K562 (cell line): ENCODE data around the gene CPED1. TPM values are rescaled to one million over a fixed set of nuclear protein-coding genes. Genes with fewer than 3 reads are reported as not detected.

Experiments used
- ATAC-seq: fragments of 200-7000 bp; cut with Tn5 transposase; 3 replicates; pipeline ENCODE4 v1.9.1; 2020; ENCODE audit warnings: moderate library complexity
- BruUV-seq: library from RNA; stranded (reverse); fragments of 400-500 nt; replicated peaks from 2 replicates; lab custom pipeline; 2021; lab: Mats Ljungman, UMichigan
- CTCF ChIA-PET: fragments of 300-600 bp; formaldehyde crosslinking; extraction: SDS; loops from one replicate; lab custom pipeline; 2021; ENCODE audit warnings: low intra/inter-chr PET ratio; lab: Yijun Ruan, JAX
- POLR2A ChIA-PET: fragments of 300-600, 350-650 bp; sonication (Branson Sonifier 250); formaldehyde crosslinking; extraction: SDS; loops from one replicate; lab custom pipeline; 2021; ENCODE audit warnings: antibody characterized with exemption, inconsistent platforms; lab: Yijun Ruan, JAX
- DNase-seq, 4 experiments: peaks; one replicate each; pipeline versions ENCODE4 v3.0.0 to v3.0.0-alpha.2; 2011 to 2018; ENCODE audit warnings: low spot score in 3 of 4, mixed read lengths in 3 of 4; ENCODE audit errors: extremely low read depth in 1 of 4
- FAIRE-seq: peaks from 2 replicates; lab custom pipeline; 2011; peaks lifted over from hg19 to GRCh38; lab: Jason Lieb, UNC
- H2AFZ ChIP-seq: 2 replicates; pipeline ENCODE4 v1.6.0; 2011; ENCODE audit warnings: low read depth, low read length, control low read depth, inconsistent platforms
- H3K27ac ChIP-seq: fragments of 200-600 bp; 3 replicates; pipeline ENCODE4 v1.8.0; 2011; ENCODE audit warnings: low read depth, mild to moderate bottlenecking, control low read depth, inconsistent platforms, low read length, moderate library complexity, mixed read lengths; ENCODE audit errors: extremely low read depth
- H3K27me3 ChIP-seq, 2 experiments: fragments of 300-600 bp in 1 of 2; 2 replicates in 1 of 2; 3 replicates in 1 of 2; pipeline versions ENCODE4 v1.6.0 to v1.8.0; 2011; ENCODE audit warnings: inconsistent platforms in 2 of 2, low read length in 2 of 2, mild to moderate bottlenecking in 1 of 2, mixed read lengths in 1 of 2, moderate library complexity in 1 of 2; ENCODE audit not compliant: control insufficient read depth in 2 of 2, insufficient read depth in 2 of 2
- H3K36me3 ChIP-seq: fragments of 300-600 bp; 3 replicates; pipeline ENCODE4 v1.8.0; 2011; ENCODE audit warnings: mild to moderate bottlenecking, low read length, inconsistent platforms; ENCODE audit not compliant: control insufficient read depth, insufficient read depth
- H3K4me1 ChIP-seq, 2 experiments: fragments of 200-600 bp in 1 of 2; replicated peaks in 1 of 2; 2 replicates in 1 of 2; 3 replicates in 1 of 2; pipeline versions ENCODE4 v1.5.1 to v1.8.0; 2011; ENCODE audit warnings: inconsistent platforms in 2 of 2, low read length in 2 of 2, mild to moderate bottlenecking in 1 of 2, mixed read lengths in 1 of 2, moderate library complexity in 1 of 2; ENCODE audit not compliant: control insufficient read depth in 2 of 2, insufficient read depth in 2 of 2
- H3K4me2 ChIP-seq: 2 replicates; pipeline ENCODE4 v1.6.1; 2011; ENCODE audit warnings: low read length, control low read depth, inconsistent platforms, mixed read lengths; ENCODE audit not compliant: insufficient read depth
- H3K4me3 ChIP-seq: fragments of 200-600 bp; sonication (generic), shearing (Covaris generic); 2 replicates; pipeline ENCODE4 v1.5.1; 2016; ENCODE audit warnings: control low read depth, inconsistent platforms
- H3K79me2 ChIP-seq: fragments of 200-600 bp; 3 replicates; pipeline ENCODE4 v1.8.0; 2011; ENCODE audit warnings: low read length, inconsistent platforms; ENCODE audit not compliant: control insufficient read depth, insufficient read depth
- H3K9ac ChIP-seq, 2 experiments: 2 replicates each; pipeline versions ENCODE4 v1.6.0 to v1.6.1; 2011; ENCODE audit warnings: low read depth in 2 of 2, low read length in 2 of 2, control low read depth in 1 of 2, inconsistent platforms in 1 of 2, mild to moderate bottlenecking in 1 of 2, mixed read lengths in 1 of 2; ENCODE audit not compliant: insufficient read depth in 1 of 2
- H3K9me1 ChIP-seq: one replicate; pipeline ENCODE4 v1.6.0; 2011; ENCODE audit warnings: inconsistent platforms, mild to moderate bottlenecking, low read length, moderate library complexity; ENCODE audit not compliant: control insufficient read depth, insufficient read depth
- H3K9me3 ChIP-seq: replicated peaks from 2 replicates; pipeline ENCODE4 v1.5.1; 2011; ENCODE audit warnings: low read depth, low read length, inconsistent platforms; ENCODE audit not compliant: control insufficient read depth, insufficient read depth
- H4K20me1 ChIP-seq: replicated peaks from 2 replicates; pipeline ENCODE4 v1.6.1; 2011; ENCODE audit warnings: low read length, inconsistent platforms, mixed read lengths; ENCODE audit not compliant: control insufficient read depth, insufficient read depth
- ARID2 ChIP-seq: fragments of 450-650 bp; IDR thresholded peaks from 2 replicates; pipeline ENCODE4 v1.6.1; 2017; ENCODE audit warnings: antibody characterized with exemption, mild to moderate bottlenecking
- CBX3 ChIP-seq, 2 experiments: IDR thresholded peaks; 1 replicate in 1 of 2; 2 replicates in 1 of 2; pipeline ENCODE4 v1.6.1; 2012; ENCODE audit warnings: inconsistent platforms in 2 of 2, low read length in 2 of 2, borderline replicate concordance in 1 of 2, control low read depth in 1 of 2
- MECOM ChIP-seq: fragments of 250-450 bp; sonication (Bioruptor Pico); IDR thresholded peaks from 2 replicates; pipeline ENCODE4 v1.8.0; 2022; ENCODE audit warnings: inconsistent platforms
- MEIS2 ChIP-seq: fragments of 450-650 bp; IDR thresholded peaks from 2 replicates; pipeline ENCODE4 v1.6.1; 2014; ENCODE audit warnings: mild to moderate bottlenecking; ENCODE audit not compliant: partially characterized antibody
- MYNN ChIP-seq, 2 experiments: sonication (generic); formaldehyde crosslinking in 1 of 2; IDR thresholded peaks; 2 replicates each; pipeline versions ENCODE4 v1.5.0 to v1.6.1; 2016 to 2020; ENCODE audit warnings: antibody characterized with exemption in 1 of 2, missing genetic modification reagents in 1 of 2
- NONO ChIP-seq, 2 experiments: fragments of 200-400 bp in 1 of 2; fragments of 450-650 bp in 1 of 2; formaldehyde crosslinking in 1 of 2; IDR thresholded peaks; 2 replicates each; pipeline ENCODE4 v1.6.1; 2017; ENCODE audit warnings: low read depth in 2 of 2, mild to moderate bottlenecking in 2 of 2, moderate library complexity in 2 of 2, low read length in 1 of 2
- RBM34 ChIP-seq: fragments of 200-400 bp; formaldehyde crosslinking; IDR thresholded peaks from 2 replicates; pipeline ENCODE4 v1.6.1; 2018; ENCODE audit warnings: low read length, borderline replicate concordance; ENCODE audit not compliant: insufficient read depth
- RNF2 ChIP-seq: sonication (generic); IDR thresholded peaks from 2 replicates; pipeline ENCODE4 v1.6.1; 2016
- TCF3 ChIP-seq: sonication (generic); formaldehyde crosslinking; IDR thresholded peaks from 2 replicates; pipeline ENCODE4 v1.4.0; 2020; ENCODE audit warnings: mild to moderate bottlenecking, missing genetic modification reagents
- TRIM24 ChIP-seq, 2 experiments: fragments of 450-650 bp; IDR thresholded peaks; 2 replicates each; pipeline ENCODE4 v1.6.1; 2016
- ZNF431 ChIP-seq: sonication (generic); formaldehyde crosslinking; IDR thresholded peaks from 2 replicates; pipeline ENCODE4 v1.8.0; 2022; ENCODE audit warnings: mild to moderate bottlenecking, missing genetic modification reagents
- WGBS: fragments of 100-300 bp; shearing (Covaris generic); methylation state at CpG from one replicate; pipeline ENCODE4 v1.1.6; 2016; ENCODE audit warnings: low coverage, mixed read lengths; ENCODE audit not compliant: insufficient coverage; ENCODE audit errors: missing lambda C conversion rate; 5-methylcytosine and 5-hydroxymethylcytosine counted together
- in situ Hi-C: fragments of 300-500 bp; cut with MboI; formaldehyde crosslinking; loops from 4 replicates; pipeline ENCODE4 v1.15.0; 2018; ENCODE audit warnings: inconsistent platforms, mixed read lengths
- intact Hi-C: fragments of 100-400 bp; cut with micrococcal nuclease; formaldehyde crosslinking; loops from 2 replicates; pipeline ENCODE4 v1.14.2; 2022
- polyA plus RNA-seq, 8 experiments: library from polyadenylated mRNA; depleted of rRNA in 4 of 8; stranded (reverse) in 5 of 8; unstranded in 3 of 8; fragments of >200 nt; fragmentation: Nextera tagmentation in 2 of 8; fragmentation: Illumina TruSeq in 1 of 8; extraction: Ambion mirVana in 2 of 8; extraction: Trizol in 1 of 8; gene quantifications; 2 replicates each; pipeline versions ENCODE4 v1.2.1 to v1.2.3, GENCODE V29; 2011 to 2014; ENCODE audit warnings: inconsistent platforms in 1 of 8, missing spikeins in 1 of 8
- total RNA-seq, 7 experiments: library from RNA; depleted of rRNA in 6 of 7; stranded (reverse); fragments of >200 nt in 6 of 7; fragmentation: Illumina TruSeq in 2 of 7; extraction: Trizol in 2 of 7; gene quantifications; 2 replicates each; pipeline versions ENCODE4 v1.2.1 to v1.2.3, GENCODE V29; 2011 to 2021; ENCODE audit warnings: low replicate concordance in 1 of 7
- TF ChIP-seq, protein P1 (sequence below): fragments of 250-450 bp; sonication (Bioruptor Pico); IDR thresholded peaks from 2 replicates; pipeline ENCODE4 v1.9.0; 2021; ENCODE audit warnings: mild to moderate bottlenecking
- TF ChIP-seq, protein P2 (sequence below), 2 experiments: fragments of 450-650 bp; IDR thresholded peaks; 2 replicates each; pipeline ENCODE4 v1.6.1; 2016
- TF ChIP-seq, protein P3 (sequence below): fragments of 450-650 bp; IDR thresholded peaks from 2 replicates; pipeline ENCODE4 v1.6.1; 2016; ENCODE audit warnings: missing biosample characterization, missing genetic modification characterization

CPED1 gene
- total and polyA plus RNA-seq, 9 of the 15 experiments (the other 6 are each of a cell fraction or from before 2014, with no cell fraction given), result 195 to 393 (median 290) TPM

DNA sequence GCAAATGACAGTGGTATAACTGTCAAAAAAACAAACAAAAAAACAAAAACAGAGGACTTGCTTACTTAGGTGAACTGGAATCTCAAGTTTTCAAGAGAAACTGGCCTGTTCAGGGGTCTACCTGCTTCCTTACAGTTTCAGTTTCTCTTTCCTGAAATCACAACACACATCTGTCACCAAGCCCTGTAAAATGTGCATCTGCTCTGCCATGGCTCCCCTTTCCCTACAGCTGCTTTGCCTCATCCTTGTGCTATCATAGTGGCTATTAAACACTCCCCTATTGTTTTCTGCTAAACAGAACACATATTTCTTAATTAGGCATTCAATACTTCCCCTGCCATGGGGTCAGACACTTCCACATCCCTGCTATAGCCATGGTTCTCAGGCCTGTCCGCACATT is 37.6 kb downstream of the CPED1 start:
- DNase-seq, result no peak
- Histone ChIP-seq H3K9me1 (no peaks in the 10 kb centered on the region), H3K27me3 (no peaks in the 10 kb centered on the region), H3K4me3 (no peak overlapping the region), H4K20me1 (no peaks in the 10 kb centered on the region)
- intact Hi-C loops, result no loop called here
- TF ChIP-seq, protein P1, sequence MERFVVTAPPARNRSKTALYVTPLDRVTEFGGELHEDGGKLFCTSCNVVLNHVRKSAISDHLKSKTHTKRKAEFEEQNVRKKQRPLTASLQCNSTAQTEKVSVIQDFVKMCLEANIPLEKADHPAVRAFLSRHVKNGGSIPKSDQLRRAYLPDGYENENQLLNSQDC (CRISPR knock-in tag), result no peak
- TF ChIP-seq MEIS2, result peak; percentile 18
- no peak for TF ChIP-seq MYNN (IDR thresholded peaks at IDR 0.05)
- TF ChIP-seq MYNN (CRISPR knock-in tag; IDR thresholded peaks at IDR 0.05), result no peak
- TF ChIP-seq ZNF431 (CRISPR knock-in tag), result peak; percentile 98
- TF ChIP-seq, protein P2, sequence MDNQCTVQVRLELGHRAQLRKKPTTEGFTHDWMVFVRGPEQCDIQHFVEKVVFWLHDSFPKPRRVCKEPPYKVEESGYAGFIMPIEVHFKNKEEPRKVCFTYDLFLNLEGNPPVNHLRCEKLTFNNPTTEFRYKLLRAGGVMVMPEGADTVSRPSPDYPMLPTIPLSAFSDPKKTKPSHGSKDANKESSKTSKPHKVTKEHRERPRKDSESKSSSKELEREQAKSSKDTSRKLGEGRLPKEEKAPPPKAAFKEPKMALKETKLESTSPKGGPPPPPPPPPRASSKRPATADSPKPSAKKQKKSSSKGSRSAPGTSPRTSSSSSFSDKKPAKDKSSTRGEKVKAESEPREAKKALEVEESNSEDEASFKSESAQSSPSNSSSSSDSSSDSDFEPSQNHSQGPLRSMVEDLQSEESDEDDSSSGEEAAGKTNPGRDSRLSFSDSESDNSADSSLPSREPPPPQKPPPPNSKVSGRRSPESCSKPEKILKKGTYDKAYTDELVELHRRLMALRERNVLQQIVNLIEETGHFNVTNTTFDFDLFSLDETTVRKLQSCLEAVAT (IDR thresholded peaks at IDR 0.05), result no peak
- no peak for TF ChIP-seq NONO (IDR thresholded peaks at IDR 0.05; ENCODE audit: low read depth in 2 of 2, low read length in 1 of 2)
- TF ChIP-seq, protein P3, sequence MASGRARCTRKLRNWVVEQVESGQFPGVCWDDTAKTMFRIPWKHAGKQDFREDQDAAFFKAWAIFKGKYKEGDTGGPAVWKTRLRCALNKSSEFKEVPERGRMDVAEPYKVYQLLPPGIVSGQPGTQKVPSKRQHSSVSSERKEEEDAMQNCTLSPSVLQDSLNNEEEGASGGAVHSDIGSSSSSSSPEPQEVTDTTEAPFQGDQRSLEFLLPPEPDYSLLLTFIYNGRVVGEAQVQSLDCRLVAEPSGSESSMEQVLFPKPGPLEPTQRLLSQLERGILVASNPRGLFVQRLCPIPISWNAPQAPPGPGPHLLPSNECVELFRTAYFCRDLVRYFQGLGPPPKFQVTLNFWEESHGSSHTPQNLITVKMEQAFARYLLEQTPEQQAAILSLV (tag), result 0 out of 2 replicates have a peak, but pooled peaks have one; percentile 28
- no peak for TF ChIP-seq RNF2
- peak in 1 of 2 experiments; percentile 54; a peak in 1 of 3 replicates for TF ChIP-seq CBX3 (IDR thresholded peaks at IDR 0.05; ENCODE audit: borderline replicate concordance in 1 of 2, low read length in 2 of 2)
- TF ChIP-seq RBM34, result no peak
- no peak for TF ChIP-seq MECOM (CRISPR knock-in tag)
- TF ChIP-seq TRIM24 (IDR thresholded peaks at IDR 0.05), result peak in 1 of 2 experiments; percentile 54; a peak in 1 of 4 replicates
- TF ChIP-seq ARID2, result no peak
- no peak for TF ChIP-seq TCF3 (CRISPR knock-in tag)
- TF ChIP-seq, all 486 proteins: peak for 5
- Histone ChIP-seq H3K9me3 (no peaks in the 10 kb centered on the region), H3K4me2 (no peak overlapping the region), H3K36me3 (peaks cover 94% of the 10 kb centered on the region), H3K4me1 (peaks cover 3 to 60% of the 10 kb centered on the region in 2 experiments; a peak in 4 of 5 replicates), H3K79me2 (peaks cover 99% of the 10 kb centered on the region), H3K9ac (no peak overlapping the region), H3K27ac (no peak overlapping the region), H2AFZ (no peak overlapping the region)
- BruUV-seq, result no TSS peak
- POLR2A ChIA-PET, result interaction anchor here (2.0 kb wide), 1 partner anchor 11 kb away, joined by 7 read pairs; no protein-coding TSS in a partner anchor
- no peak for FAIRE-seq
- ATAC-seq, result no peak
- CTCF ChIA-PET, result no interaction called here
- in situ Hi-C loops, result no loop called here
- WGBS, result 100% methylated on average over 1 of the region's 1 CpG
